Gastroesophageal sphincter (tissue), 3 donors: ENCODE measurements around the gene CCDC167.

Source experiments
- CTCF ChIP-seq, 4 experiments: fragments of 200-600 bp in 2 of 4; fragments of 450-650 bp in 2 of 4; sonication (generic) in 1 of 4; IDR thresholded peaks; one replicate each; pipeline ENCODE4 v1.5.1; 2017 to 2019; ENCODE audit warnings: antibody characterized with exemption in 4 of 4, mild to moderate bottlenecking in 2 of 4, moderate library complexity in 2 of 4
- POLR2AphosphoS5 ChIP-seq: sonication (generic); formaldehyde crosslinking; IDR thresholded peaks from one replicate; pipeline ENCODE4 v1.6.1; 2017; ENCODE audit warnings: antibody characterized with exemption

GRCh38 chr6:37451441-37452193 is 48.1 kb downstream of the CCDC167 start:
- TF ChIP-seq CTCF (IDR thresholded peaks at IDR 0.05): no peak
- no peak for TF ChIP-seq POLR2AphosphoS5
